ENCODE results near the gene FBP2.

GRCh38 chr9:94638335-94639060 lies 44.9 kb upstream of the FBP2 start:
- TF ChIP-seq, protein P1, sequence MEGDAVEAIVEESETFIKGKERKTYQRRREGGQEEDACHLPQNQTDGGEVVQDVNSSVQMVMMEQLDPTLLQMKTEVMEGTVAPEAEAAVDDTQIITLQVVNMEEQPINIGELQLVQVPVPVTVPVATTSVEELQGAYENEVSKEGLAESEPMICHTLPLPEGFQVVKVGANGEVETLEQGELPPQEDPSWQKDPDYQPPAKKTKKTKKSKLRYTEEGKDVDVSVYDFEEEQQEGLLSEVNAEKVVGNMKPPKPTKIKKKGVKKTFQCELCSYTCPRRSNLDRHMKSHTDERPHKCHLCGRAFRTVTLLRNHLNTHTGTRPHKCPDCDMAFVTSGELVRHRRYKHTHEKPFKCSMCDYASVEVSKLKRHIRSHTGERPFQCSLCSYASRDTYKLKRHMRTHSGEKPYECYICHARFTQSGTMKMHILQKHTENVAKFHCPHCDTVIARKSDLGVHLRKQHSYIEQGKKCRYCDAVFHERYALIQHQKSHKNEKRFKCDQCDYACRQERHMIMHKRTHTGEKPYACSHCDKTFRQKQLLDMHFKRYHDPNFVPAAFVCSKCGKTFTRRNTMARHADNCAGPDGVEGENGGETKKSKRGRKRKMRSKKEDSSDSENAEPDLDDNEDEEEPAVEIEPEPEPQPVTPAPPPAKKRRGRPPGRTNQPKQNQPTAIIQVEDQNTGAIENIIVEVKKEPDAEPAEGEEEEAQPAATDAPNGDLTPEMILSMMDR (IDR thresholded peaks at IDR 0.05), result no peak
- TF ChIP-seq POLR2A (IDR thresholded peaks at IDR 0.05), result no peak
